ENCODE results near the gene KLHDC10. TPM values are rescaled to one million over a fixed set of nuclear protein-coding genes. Genes with fewer than 3 reads are reported as not detected.
"Not testable (repeated sequence)": the region's sequence is repeated elsewhere in the genome, so short reads cannot be mapped to it uniquely, and the experiment has no call there.

The KLHDC10 gene
- total RNA-seq, 1 donor from 2014 or later, result 49.1 TPM

DNA sequence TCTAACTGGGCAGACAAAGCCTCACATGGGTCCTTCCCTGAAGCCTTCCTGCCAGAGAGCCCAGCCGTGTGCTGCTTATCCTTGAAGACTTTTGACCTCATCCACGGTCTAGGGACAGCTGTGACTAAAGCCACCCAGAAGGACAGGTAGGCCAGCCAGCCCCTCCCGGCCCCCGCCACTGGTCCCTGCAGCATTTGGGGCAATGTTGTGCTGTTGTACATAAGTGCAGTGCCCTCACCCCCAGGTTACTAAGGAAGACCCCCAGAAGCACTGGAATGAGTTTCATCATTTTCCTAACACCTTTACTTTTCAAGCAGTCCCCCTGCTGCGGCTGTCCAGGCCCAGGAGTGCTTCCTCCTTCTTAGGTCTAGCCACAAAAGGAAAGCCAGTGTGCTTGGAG, 91.9 kb downstream of the KLHDC10 start:
- Histone ChIP-seq H3K9ac (ENCODE audit: low read depth in 1 of 3, low read length in 3 of 3) (no peak overlapping the region), H3K27ac (ENCODE audit: low read depth, low read length) (no peak overlapping the region), H3K36me3 (ENCODE audit: control insufficient read depth in 3 of 3, insufficient read depth in 3 of 3, low read length in 3 of 3) (peaks cover 13 to 27% (median 20%) of the 10 kb centered on the region in 3 donors), H3K4me3 (ENCODE audit: low read length in 3 of 3) (no peak overlapping the region), H3K4me1 (ENCODE audit: control insufficient read depth in 3 of 3, insufficient read depth in 3 of 3, low read length in 3 of 3) (no peaks in the 10 kb centered on the region), H3K27me3 (ENCODE audit: control insufficient read depth in 3 of 3, insufficient read depth in 3 of 3, low read length in 3 of 3) (no peaks in the 10 kb centered on the region), H3K9me3 (ENCODE audit: control insufficient read depth in 3 of 3, low read length in 3 of 3) (no peaks in the 10 kb centered on the region)

DNA sequence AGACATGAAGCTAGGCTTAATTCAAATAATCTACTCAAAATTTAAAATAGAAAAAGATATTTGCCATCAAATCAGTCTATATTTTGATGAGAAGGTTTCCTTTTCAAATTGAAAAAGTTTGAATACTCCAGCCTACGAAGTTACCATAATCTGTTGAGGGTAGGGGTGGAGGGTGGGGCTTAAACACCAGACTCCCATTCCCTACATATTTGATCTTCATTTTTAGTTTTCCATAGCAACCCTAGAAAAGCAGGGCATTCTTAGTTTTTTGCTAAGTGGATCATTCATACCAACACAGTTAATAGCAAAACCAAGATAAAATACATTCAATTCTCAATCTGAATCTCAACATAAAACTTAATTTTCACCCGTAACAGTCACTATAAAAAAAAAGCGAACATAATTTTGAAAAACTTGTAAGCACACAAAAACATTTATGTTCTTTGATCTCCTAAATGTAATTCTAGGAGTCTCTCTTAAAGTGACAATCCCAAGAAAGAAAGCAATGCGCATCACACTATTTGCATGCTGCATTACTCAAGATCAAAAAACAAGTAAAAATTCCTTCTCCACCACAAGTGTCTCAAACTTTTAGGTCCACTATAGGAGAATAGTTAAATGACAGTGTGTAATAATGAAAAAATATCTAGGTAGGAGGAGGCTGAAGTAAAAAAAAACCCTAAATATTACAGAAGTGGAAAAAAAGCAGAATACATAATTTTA, 104.1 kb downstream of the KLHDC10 start:
- H3K4me1 ChIP-seq (ENCODE audit: control insufficient read depth in 3 of 3, insufficient read depth in 3 of 3, low read length in 3 of 3), result no peaks in the 10 kb centered on the region
- H3K36me3 ChIP-seq (ENCODE audit: control insufficient read depth in 3 of 3, insufficient read depth in 3 of 3, low read length in 3 of 3), result peaks cover 16 to 27% (median 24%) of the 10 kb centered on the region in 3 donors

GRCh38 chr7:130178251-130178650, 107.9 kb downstream of the KLHDC10 start:
- Histone ChIP-seq H3K9me3 (ENCODE audit: control insufficient read depth in 3 of 3, low read length in 3 of 3) (no peaks in the 10 kb centered on the region), H3K4me3 (ENCODE audit: low read length in 3 of 3) (no peak overlapping the region), H3K36me3 (ENCODE audit: control insufficient read depth in 3 of 3, insufficient read depth in 3 of 3, low read length in 3 of 3) (peaks cover 13 to 28% (median 26%) of the 10 kb centered on the region in 3 donors), H3K27ac (ENCODE audit: low read depth, low read length) (no peak overlapping the region), H3K4me1 (ENCODE audit: control insufficient read depth in 3 of 3, insufficient read depth in 3 of 3, low read length in 3 of 3) (no peaks in the 10 kb centered on the region), H3K9ac (ENCODE audit: low read depth in 1 of 3, low read length in 3 of 3) (no peak overlapping the region), H3K27me3 (ENCODE audit: control insufficient read depth in 3 of 3, insufficient read depth in 3 of 3, low read length in 3 of 3) (no peaks in the 10 kb centered on the region)

More for the DNA sequence above, 104.1 kb downstream of the KLHDC10 start:
- H3K27me3 ChIP-seq (ENCODE audit: control insufficient read depth in 3 of 3, insufficient read depth in 3 of 3, low read length in 3 of 3), result no peaks in the 10 kb centered on the region
- no peaks in the 10 kb centered on the region for H3K9me3 ChIP-seq (ENCODE audit: control insufficient read depth in 3 of 3, low read length in 3 of 3)
- H3K27ac ChIP-seq (ENCODE audit: low read depth, low read length), result no peak overlapping the region
- no peak overlapping the region for H3K4me3 ChIP-seq (ENCODE audit: low read length in 3 of 3)
- H3K9ac ChIP-seq (ENCODE audit: low read depth in 1 of 3, low read length in 3 of 3), result no peak overlapping the region

- Histone ChIP-seq H3K9me3 (ENCODE audit: control insufficient read depth in 3 of 3, low read length in 3 of 3) (no peaks in the 10 kb centered on the region), H3K36me3 (ENCODE audit: control insufficient read depth in 3 of 3, insufficient read depth in 3 of 3, low read length in 3 of 3) (peaks cover 8 to 30% (median 24%) of the 10 kb centered on the region in 3 donors), H3K9ac (ENCODE audit: low read depth in 1 of 3, low read length in 3 of 3) (no peak overlapping the region), H3K27ac (ENCODE audit: low read depth, low read length) (no peak overlapping the region), H3K4me3 (ENCODE audit: low read length in 3 of 3) (no peak overlapping the region), H3K4me1 (ENCODE audit: control insufficient read depth in 3 of 3, insufficient read depth in 3 of 3, low read length in 3 of 3) (no peaks in the 10 kb centered on the region), H3K27me3 (ENCODE audit: control insufficient read depth in 3 of 3, insufficient read depth in 3 of 3, low read length in 3 of 3) (no peaks in the 10 kb centered on the region)
Observed at GRCh38 chr7:130179631-130180030, 109.3 kb downstream of the KLHDC10 start.

DNA sequence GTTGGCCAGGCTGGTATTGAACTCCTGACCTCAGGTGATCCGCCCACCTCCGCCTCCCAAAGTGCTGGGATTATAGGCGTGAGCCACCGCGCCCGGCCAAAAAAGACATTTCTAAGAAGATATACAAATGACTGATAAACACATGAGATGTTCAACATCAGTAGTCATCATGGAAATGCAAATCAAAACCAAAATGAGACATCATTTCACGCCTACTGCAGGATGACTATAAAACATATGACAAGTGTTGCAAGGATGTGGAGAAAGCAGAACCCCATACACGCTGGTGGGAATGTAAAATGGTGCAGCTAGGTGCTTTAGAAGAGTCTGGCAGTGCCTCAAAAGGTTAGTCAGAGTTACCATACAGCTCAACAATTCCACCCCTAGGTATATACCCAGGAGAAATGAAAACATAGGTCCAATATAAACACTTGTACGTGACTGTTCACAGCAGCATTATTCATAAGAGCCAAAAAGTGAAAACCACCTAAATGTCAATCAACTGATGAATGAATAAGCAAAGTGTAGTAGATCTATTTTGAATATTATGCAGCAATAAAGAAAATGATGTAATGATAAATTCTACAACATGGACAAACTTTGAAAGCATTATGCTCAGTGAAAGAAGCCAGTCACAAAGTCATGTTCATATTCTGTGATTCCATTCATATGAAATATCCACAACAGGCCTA, 110.4 kb downstream of the KLHDC10 start:
- Histone ChIP-seq H3K27ac (ENCODE audit: low read depth, low read length) (no peak overlapping the region), H3K27me3 (ENCODE audit: control insufficient read depth in 3 of 3, insufficient read depth in 3 of 3, low read length in 3 of 3) (no peaks in the 10 kb centered on the region), H3K9me3 (ENCODE audit: control insufficient read depth in 3 of 3, low read length in 3 of 3) (no peaks in the 10 kb centered on the region), H3K9ac (ENCODE audit: low read depth in 1 of 3, low read length in 3 of 3) (no peak overlapping the region), H3K4me1 (ENCODE audit: control insufficient read depth in 3 of 3, insufficient read depth in 3 of 3, low read length in 3 of 3) (no peaks in the 10 kb centered on the region), H3K4me3 (ENCODE audit: low read length in 3 of 3) (no peak overlapping the region), H3K36me3 (ENCODE audit: control insufficient read depth in 3 of 3, insufficient read depth in 3 of 3, low read length in 3 of 3) (peaks cover 8 to 32% (median 23%) of the 10 kb centered on the region in 3 donors)

DNA sequence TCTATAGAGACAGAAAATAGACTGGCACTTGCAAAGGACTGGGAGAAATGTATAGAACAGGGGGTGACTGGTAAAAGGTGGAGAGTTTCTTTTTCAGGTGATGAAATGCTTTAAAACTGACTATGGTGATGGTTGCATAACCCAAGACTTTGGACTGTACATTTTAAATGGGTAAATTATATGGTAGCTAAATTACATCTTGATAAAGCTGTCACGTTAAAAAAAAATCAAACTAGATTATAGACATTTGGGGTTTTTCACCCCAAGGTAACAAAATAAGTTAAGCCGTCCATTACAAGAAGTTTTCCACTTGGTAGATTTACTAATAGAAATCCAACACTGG, 110.9 kb downstream of the KLHDC10 start:
- Histone ChIP-seq H3K4me3 (ENCODE audit: low read length in 3 of 3) (no peak overlapping the region), H3K9ac (ENCODE audit: low read depth in 1 of 3, low read length in 3 of 3) (no peak overlapping the region), H3K36me3 (ENCODE audit: control insufficient read depth in 3 of 3, insufficient read depth in 3 of 3, low read length in 3 of 3) (peaks cover 8 to 32% (median 23%) of the 10 kb centered on the region in 3 donors), H3K9me3 (ENCODE audit: control insufficient read depth in 3 of 3, low read length in 3 of 3) (no peaks in the 10 kb centered on the region), H3K27me3 (ENCODE audit: control insufficient read depth in 3 of 3, insufficient read depth in 3 of 3, low read length in 3 of 3) (no peaks in the 10 kb centered on the region), H3K27ac (ENCODE audit: low read depth, low read length) (no peak overlapping the region), H3K4me1 (ENCODE audit: control insufficient read depth in 3 of 3, insufficient read depth in 3 of 3, low read length in 3 of 3) (no peaks in the 10 kb centered on the region)

DNA sequence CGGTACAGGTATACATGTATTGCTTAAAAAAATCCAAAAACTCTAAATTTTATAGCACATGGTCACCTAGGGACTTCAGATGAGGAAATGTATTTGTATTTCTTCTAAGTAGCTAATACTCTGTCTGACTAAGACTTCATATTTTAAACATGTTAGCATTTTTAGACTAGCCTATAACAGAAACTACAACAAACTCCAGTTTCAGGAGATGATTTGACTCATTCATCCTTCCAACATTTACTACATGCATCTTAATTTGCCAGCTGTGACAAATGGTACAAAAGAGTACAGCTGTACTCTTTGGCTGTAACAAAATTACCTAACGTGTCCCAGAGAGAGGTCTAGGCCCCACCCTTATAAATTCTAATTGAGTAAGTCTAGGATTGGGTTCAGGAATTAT, 112.7 kb downstream of the KLHDC10 start:
- Histone ChIP-seq H3K9me3 (ENCODE audit: control insufficient read depth in 3 of 3, low read length in 3 of 3) (no peaks in the 10 kb centered on the region), H3K4me1 (ENCODE audit: control insufficient read depth in 3 of 3, insufficient read depth in 3 of 3, low read length in 3 of 3) (no peaks in the 10 kb centered on the region), H3K4me3 (ENCODE audit: low read length in 3 of 3) (no peak overlapping the region), H3K36me3 (ENCODE audit: control insufficient read depth in 3 of 3, insufficient read depth in 3 of 3, low read length in 3 of 3) (peaks cover 8 to 32% (median 21%) of the 10 kb centered on the region in 3 donors), H3K27me3 (ENCODE audit: control insufficient read depth in 3 of 3, insufficient read depth in 3 of 3, low read length in 3 of 3) (no peaks in the 10 kb centered on the region), H3K27ac (ENCODE audit: low read depth, low read length) (no peak overlapping the region), H3K9ac (ENCODE audit: low read depth in 1 of 3, low read length in 3 of 3) (no peak overlapping the region)

- H3K9me3 ChIP-seq (ENCODE audit: control insufficient read depth in 3 of 3, low read length in 3 of 3); H3K27ac ChIP-seq (ENCODE audit: low read depth, low read length); H3K4me3 ChIP-seq (ENCODE audit: low read length in 3 of 3); H3K9ac ChIP-seq (ENCODE audit: low read depth in 1 of 3, low read length in 3 of 3); H3K4me1 ChIP-seq (ENCODE audit: control insufficient read depth in 3 of 3, insufficient read depth in 3 of 3, low read length in 3 of 3); H3K27me3 ChIP-seq (ENCODE audit: control insufficient read depth in 3 of 3, insufficient read depth in 3 of 3, low read length in 3 of 3): not testable (repeated sequence)
- H3K36me3 ChIP-seq (ENCODE audit: control insufficient read depth in 3 of 3, insufficient read depth in 3 of 3, low read length in 3 of 3), result peaks cover 4 to 32% (median 18%) of the 10 kb centered on the region in 3 donors
Observed at GRCh38 chr7:130184349-130184748, 114.0 kb downstream of the KLHDC10 start.
